Common myeloid progenitor, CD34-positive (primary cell): ENCODE results near the gene CHRNA9.

Experiments used
- CTCF ChIA-PET: fragments of 350-600 bp; sonication (Branson Sonifier 250); formaldehyde crosslinking; loops from one replicate; lab custom pipeline; 2021; ENCODE audit warnings: antibody characterized with exemption; lab: Charles Lee
- POLR2A ChIA-PET: fragments of 350-600 bp; sonication (Branson Sonifier 250); formaldehyde crosslinking; loops from one replicate; lab custom pipeline; 2021; ENCODE audit warnings: antibody characterized with exemption; lab: Charles Lee
- DNase-seq, 3 donors: peaks; one replicate each; pipeline versions ENCODE4 v3.0.0 to v3.0.0-alpha.2; 2013
- H3K27ac ChIP-seq, 2 experiments: 1 replicate in 1 of 2; 2 replicates in 1 of 2; pipeline ENCODE4 v1.7.0; 2013; ENCODE audit warnings: inconsistent platforms in 2 of 2, low read length in 2 of 2, mild to moderate bottlenecking in 2 of 2, low read depth in 1 of 2, moderate library complexity in 1 of 2; ENCODE audit not compliant: severe bottlenecking in 2 of 2, insufficient read depth in 1 of 2, poor library complexity in 1 of 2
- H3K27me3 ChIP-seq, 5 experiments: replicated peaks in 2 of 5; 1 replicate in 3 of 5; 2 replicates in 2 of 5; pipeline versions ENCODE4 v1.6.1 to v1.7.0; 2013; ENCODE audit warnings: low read length in 4 of 5, mild to moderate bottlenecking in 2 of 5, moderate library complexity in 2 of 5, inconsistent platforms in 1 of 5; ENCODE audit not compliant: insufficient read depth in 5 of 5, control insufficient read depth in 4 of 5
- H3K36me3 ChIP-seq, 4 experiments: 1 replicate in 2 of 4; 2 replicates in 2 of 4; pipeline versions ENCODE4 v1.6.1 to v1.7.0; 2013; ENCODE audit warnings: low read length in 3 of 4, control low read depth in 1 of 4, mild to moderate bottlenecking in 1 of 4; ENCODE audit not compliant: control insufficient read depth in 4 of 4, insufficient read depth in 4 of 4
- H3K4me1 ChIP-seq, 4 experiments: 1 replicate in 3 of 4; 2 replicates in 1 of 4; pipeline versions ENCODE4 v1.6.1 to v1.7.1; 2013; ENCODE audit warnings: low read length in 3 of 4, mild to moderate bottlenecking in 3 of 4, control low read depth in 1 of 4, inconsistent platforms in 1 of 4, moderate library complexity in 1 of 4; ENCODE audit not compliant: control insufficient read depth in 4 of 4, insufficient read depth in 4 of 4; ENCODE audit errors: control extremely low read depth in 1 of 4
- H3K4me3 ChIP-seq, 7 experiments: 1 replicate in 4 of 7; 2 replicates in 3 of 7; pipeline versions ENCODE4 v1.5.1 to v1.7.0; 2013; ENCODE audit warnings: mild to moderate bottlenecking in 7 of 7, low read length in 6 of 7, moderate library complexity in 6 of 7, inconsistent platforms in 2 of 7, low read depth in 2 of 7, control low read depth in 1 of 7; ENCODE audit not compliant: insufficient read depth in 4 of 7, control insufficient read depth in 1 of 7; ENCODE audit errors: extremely low read depth in 1 of 7
- H3K9me3 ChIP-seq, 5 experiments: 1 replicate in 4 of 5; 2 replicates in 1 of 5; pipeline versions ENCODE4 v1.6.1 to v1.7.1; 2013; ENCODE audit warnings: low read length in 4 of 5, mild to moderate bottlenecking in 2 of 5, inconsistent platforms in 1 of 5, low read depth in 1 of 5, moderate library complexity in 1 of 5; ENCODE audit not compliant: control insufficient read depth in 4 of 5, insufficient read depth in 2 of 5; ENCODE audit errors: control extremely low read depth in 1 of 5
- WGBS: methylation state at CpG from one replicate; pipeline ENCODE4 v1.1.5; 2013; ENCODE audit not compliant: insufficient coverage; 5-methylcytosine and 5-hydroxymethylcytosine counted together

CHRNA9 gene

GRCh38 chr4:40402556-40402955, 67.4 kb downstream of the CHRNA9 start:
- CTCF ChIA-PET, result no interaction called here

GRCh38 chr4:40403081-40403480, 67.9 kb downstream of the CHRNA9 start:
- no peak overlapping the region for H3K27ac ChIP-seq
- no peaks in the 10 kb centered on the region for H3K36me3 ChIP-seq
- POLR2A ChIA-PET, result interaction anchor here (0.7 kb wide), 1 partner anchor 15 kb away, joined by 4 read pairs; no protein-coding TSS in a partner anchor
- CTCF ChIA-PET, result no interaction called here
- no peaks in the 10 kb centered on the region for H3K4me1 ChIP-seq
- no peak overlapping the region for H3K4me3 ChIP-seq
- no peaks in the 10 kb centered on the region for H3K27me3 ChIP-seq
- WGBS, result 95% methylated on average over 4 of the region's 5 CpGs
- H3K9me3 ChIP-seq, result peaks cover 0 to 12% (median 3%) of the 10 kb centered on the region in 5 experiments
- DNase-seq, result no peak

More at GRCh38 chr4:40402556-40402955, 67.4 kb downstream of the CHRNA9 start:
- no peaks in the 10 kb centered on the region for H3K4me1 ChIP-seq
- H3K9me3 ChIP-seq, result peaks cover 0 to 10% (median 3%) of the 10 kb centered on the region in 5 experiments
- no peak overlapping the region for H3K27ac ChIP-seq
- no peak overlapping the region for H3K4me3 ChIP-seq
- POLR2A ChIA-PET, result no interaction called here
- no peak for DNase-seq
- WGBS, result 91% methylated on average over 1 of the region's 1 CpG
- no peaks in the 10 kb centered on the region for H3K36me3 ChIP-seq
- H3K27me3 ChIP-seq, result no peaks in the 10 kb centered on the region
